Stimulated activated memory B cell treated with anti-CD40 and anti-IgM and Interleukin-4, amounts not matched to agents 10 μg/mL and 1 μg/mL and 100 μg/mL, for 72 hours (primary cell): Measurements from ENCODE around the gene SPOP.

Source experiments
- ATAC-seq: fragments of 150-1000 bp; cut with Tn5 transposase; 2 replicates; pipeline ENCODE4 v1.10.0; 2021
- H3K27ac Mint-ChIP-seq: one replicate; pipeline ENCODE4 v1.8.0; 2022; ENCODE audit warnings: mild to moderate bottlenecking, mixed read lengths
- H3K27me3 Mint-ChIP-seq: one replicate; pipeline ENCODE4 v1.8.0; 2022; ENCODE audit warnings: mixed read lengths
- H3K36me3 Mint-ChIP-seq: one replicate; pipeline ENCODE4 v1.8.0; 2022; ENCODE audit warnings: mixed read lengths
- H3K4me1 Mint-ChIP-seq: one replicate; pipeline ENCODE4 v1.8.0; 2022; ENCODE audit warnings: mixed read lengths
- H3K4me3 Mint-ChIP-seq: one replicate; pipeline ENCODE4 v1.8.0; 2022; ENCODE audit warnings: mild to moderate bottlenecking, moderate library complexity, mixed read lengths
- H3K9me3 Mint-ChIP-seq: one replicate; pipeline ENCODE4 v1.8.0; 2022; ENCODE audit warnings: mixed read lengths

SPOP gene

GRCh38 chr17:49580981-49581647 lies 96.8 kb downstream of the SPOP start:
- no peak overlapping the region for H3K27ac Mint-ChIP-seq
- no peak for ATAC-seq

GRCh38 chr17:49580055-49580721 lies 97.7 kb downstream of the SPOP start:
- H3K36me3 Mint-ChIP-seq = no peaks in the 10 kb centered on the region

More at GRCh38 chr17:49580981-49581647, 96.8 kb downstream of the SPOP start:
- Mint-ChIP-seq H3K4me3 (no peak overlapping the region), H3K36me3 (no peaks in the 10 kb centered on the region), H3K27me3 (peaks cover 29% of the 10 kb centered on the region), H3K9me3 (no peaks in the 10 kb centered on the region), H3K4me1 (peaks cover 19% of the 10 kb centered on the region)

GRCh38 chr17:49579522-49579921 lies 98.4 kb downstream of the SPOP start:
- Mint-ChIP-seq H3K9me3 (no peaks in the 10 kb centered on the region), H3K36me3 (no peaks in the 10 kb centered on the region), H3K4me1 (peaks cover 23% of the 10 kb centered on the region), H3K4me3 (no peak overlapping the region), H3K27me3 (peaks cover 45% of the 10 kb centered on the region), H3K27ac (no peak overlapping the region)
- no peak for ATAC-seq

More at GRCh38 chr17:49580055-49580721, 97.7 kb downstream of the SPOP start:
- Mint-ChIP-seq H3K4me3 (no peak overlapping the region), H3K4me1 (peaks cover 23% of the 10 kb centered on the region), H3K9me3 (no peaks in the 10 kb centered on the region), H3K27me3 (peaks cover 38% of the 10 kb centered on the region), H3K27ac (no peak overlapping the region)
- no peak for ATAC-seq

GRCh38 chr17:49578952-49579500 lies 98.9 kb downstream of the SPOP start:
- no peaks in the 10 kb centered on the region for H3K9me3 Mint-ChIP-seq
- peaks cover 50% of the 10 kb centered on the region for H3K27me3 Mint-ChIP-seq
- H3K4me3 Mint-ChIP-seq = no peak overlapping the region
- H3K36me3 Mint-ChIP-seq = no peaks in the 10 kb centered on the region
- H3K4me1 Mint-ChIP-seq = peaks cover 23% of the 10 kb centered on the region
- no peak for ATAC-seq
- H3K27ac Mint-ChIP-seq = no peak overlapping the region

GRCh38 chr17:49578414-49578813 lies 99.5 kb downstream of the SPOP start:
- Mint-ChIP-seq H3K9me3 (no peaks in the 10 kb centered on the region), H3K27ac (no peak overlapping the region), H3K4me1 (peaks cover 23% of the 10 kb centered on the region), H3K4me3 (no peak overlapping the region), H3K36me3 (no peaks in the 10 kb centered on the region), H3K27me3 (peaks cover 56% of the 10 kb centered on the region)
- ATAC-seq = no peak

GRCh38 chr17:49577963-49578362 lies 99.9 kb downstream of the SPOP start:
- Mint-ChIP-seq H3K9me3 (no peaks in the 10 kb centered on the region), H3K4me1 (peaks cover 23% of the 10 kb centered on the region), H3K27ac (no peak overlapping the region), H3K4me3 (no peak overlapping the region), H3K36me3 (no peaks in the 10 kb centered on the region), H3K27me3 (peaks cover 60% of the 10 kb centered on the region)
- ATAC-seq = peak; percentile 39

- H3K36me3 Mint-ChIP-seq = no peaks in the 10 kb centered on the region
- no peak for ATAC-seq
- H3K4me3 Mint-ChIP-seq = peak overlapping the region; percentile 74
- H3K4me1 Mint-ChIP-seq = peaks cover 23% of the 10 kb centered on the region
- no peak overlapping the region for H3K27ac Mint-ChIP-seq
- no peaks in the 10 kb centered on the region for H3K9me3 Mint-ChIP-seq
- H3K27me3 Mint-ChIP-seq = peaks cover 64% of the 10 kb centered on the region
Observed at GRCh38 chr17:49577650-49577934, 100.3 kb downstream of the SPOP start.

- H3K27me3 Mint-ChIP-seq = peaks cover 64% of the 10 kb centered on the region
- H3K9me3 Mint-ChIP-seq = no peaks in the 10 kb centered on the region
- no peaks in the 10 kb centered on the region for H3K36me3 Mint-ChIP-seq
- no peak overlapping the region for H3K27ac Mint-ChIP-seq
- peaks cover 23% of the 10 kb centered on the region for H3K4me1 Mint-ChIP-seq
- ATAC-seq = no peak
- H3K4me3 Mint-ChIP-seq = peak overlapping the region; percentile 74
Observed at GRCh38 chr17:49576917-49577649, 100.8 kb downstream of the SPOP start.

- no peak for ATAC-seq
- H3K4me1 Mint-ChIP-seq = peaks cover 23% of the 10 kb centered on the region
- H3K4me3 Mint-ChIP-seq = peak overlapping the region; percentile 74
- H3K9me3 Mint-ChIP-seq = no peaks in the 10 kb centered on the region
- peaks cover 72% of the 10 kb centered on the region for H3K27me3 Mint-ChIP-seq
- no peak overlapping the region for H3K27ac Mint-ChIP-seq
- no peaks in the 10 kb centered on the region for H3K36me3 Mint-ChIP-seq
Observed at GRCh38 chr17:49576088-49576916, 101.6 kb downstream of the SPOP start.

GRCh38 chr17:49575679-49576087 lies 102.2 kb downstream of the SPOP start, which contains the start of gene NXPH3:
TSS of gene NXPH3 (plus strand) at chr17:49575871. CDS start at chr17:49576220, 349 bp downstream.
- H3K36me3 Mint-ChIP-seq = no peaks in the 10 kb centered on the region
- H3K4me3 Mint-ChIP-seq = peak within 1 kb of the TSS; percentile 74
- H3K27ac Mint-ChIP-seq = no peak within 1 kb of the TSS
- H3K27me3 Mint-ChIP-seq = peaks cover 78% of the 10 kb centered on the region
- no peaks in the 10 kb centered on the region for H3K9me3 Mint-ChIP-seq
- peak; percentile 49 for ATAC-seq
- peaks cover 23% of the 10 kb centered on the region for H3K4me1 Mint-ChIP-seq

GRCh38 chr17:49574945-49575678 lies 102.8 kb downstream of the SPOP start:
- peaks cover 23% of the 10 kb centered on the region for H3K4me1 Mint-ChIP-seq
- no peaks in the 10 kb centered on the region for H3K36me3 Mint-ChIP-seq
- peaks cover 81% of the 10 kb centered on the region for H3K27me3 Mint-ChIP-seq
- ATAC-seq = no peak
- peak overlapping the region; percentile 71 for H3K4me3 Mint-ChIP-seq
- no peak overlapping the region for H3K27ac Mint-ChIP-seq
- no peaks in the 10 kb centered on the region for H3K9me3 Mint-ChIP-seq

GRCh38 chr17:49574323-49574781 lies 103.5 kb downstream of the SPOP start:
- peaks cover 23% of the 10 kb centered on the region for H3K4me1 Mint-ChIP-seq
- ATAC-seq = no peak
- H3K9me3 Mint-ChIP-seq = no peaks in the 10 kb centered on the region
- peaks cover 81% of the 10 kb centered on the region for H3K27me3 Mint-ChIP-seq
- H3K36me3 Mint-ChIP-seq = no peaks in the 10 kb centered on the region
- no peak overlapping the region for H3K4me3 Mint-ChIP-seq
- H3K27ac Mint-ChIP-seq = no peak overlapping the region

GRCh38 chr17:49573510-49574322 lies 104.2 kb downstream of the SPOP start:
- peaks cover 23% of the 10 kb centered on the region for H3K4me1 Mint-ChIP-seq
- H3K27ac Mint-ChIP-seq = no peak overlapping the region
- peaks cover 78% of the 10 kb centered on the region for H3K27me3 Mint-ChIP-seq
- no peaks in the 10 kb centered on the region for H3K36me3 Mint-ChIP-seq
- no peak overlapping the region for H3K4me3 Mint-ChIP-seq
- no peaks in the 10 kb centered on the region for H3K9me3 Mint-ChIP-seq
- ATAC-seq = no peak
